OCI-LY1 (cell line): ENCODE data around the gene CNRIP1.

Experiments
- H2AFZ ChIP-seq: fragments of 200-600 bp; sonication (generic), shearing (Covaris generic); 2 replicates; pipeline ENCODE4 v1.6.0; 2014; ENCODE audit warnings: antibody characterized with exemption, mild to moderate bottlenecking, low read length
- H3F3A ChIP-seq: fragments of 200-600 bp; sonication (generic), shearing (Covaris generic); 2 replicates; pipeline ENCODE4 v1.6.0; 2014; ENCODE audit warnings: mild to moderate bottlenecking, antibody characterized with exemption, low read length, moderate library complexity; ENCODE audit not compliant: insufficient read depth
- H3K27ac ChIP-seq: fragments of 200-600 bp; sonication (generic); 2 replicates; pipeline ENCODE4 v1.5.1; 2014; ENCODE audit warnings: low read length, mixed run types, mild to moderate bottlenecking, low read depth; ENCODE audit not compliant: poor library complexity, severe bottlenecking
- H3K27me3 ChIP-seq: fragments of 200-600 bp; sonication (generic); 2 replicates; pipeline ENCODE4 v1.6.0; 2014; ENCODE audit warnings: antibody characterized with exemption, mild to moderate bottlenecking, low read length, moderate library complexity; ENCODE audit not compliant: insufficient read depth
- H3K36me3 ChIP-seq: fragments of 200-600 bp; sonication (generic); 2 replicates; pipeline ENCODE4 v1.6.1; 2014; ENCODE audit warnings: mild to moderate bottlenecking, antibody characterized with exemption, low read length, moderate library complexity, mixed read lengths; ENCODE audit not compliant: insufficient read depth
- H3K4me1 ChIP-seq: fragments of 200-600 bp; sonication (generic); 2 replicates; pipeline ENCODE4 v1.5.1; 2014; ENCODE audit warnings: mild to moderate bottlenecking, low read length, moderate library complexity; ENCODE audit not compliant: insufficient read depth, severe bottlenecking
- H3K4me2 ChIP-seq: fragments of 200-600 bp; sonication (generic), shearing (Covaris generic); 2 replicates; pipeline ENCODE4 v1.6.1; 2014; ENCODE audit warnings: low read length
- H3K4me3 ChIP-seq: fragments of 200-600 bp; sonication (generic); 2 replicates; pipeline ENCODE4 v1.5.1; 2014; ENCODE audit warnings: low read length, low read depth, mild to moderate bottlenecking, mixed read lengths; ENCODE audit not compliant: poor library complexity, severe bottlenecking
- H3K79me2 ChIP-seq: fragments of 200-600 bp; shearing (Covaris generic); 2 replicates; pipeline ENCODE4 v1.6.1; 2016; ENCODE audit warnings: mixed run types, low read length, mixed read lengths; ENCODE audit not compliant: insufficient read depth
- H3K9ac ChIP-seq: fragments of 200-600 bp; sonication (generic), shearing (Covaris generic); 2 replicates; pipeline ENCODE4 v1.6.1; 2014; ENCODE audit warnings: mild to moderate bottlenecking, low read length, mixed read lengths
- H3K9me2 ChIP-seq: fragments of 200-600 bp; sonication (generic), shearing (Covaris generic); 2 replicates; pipeline ENCODE4 v1.6.1; 2014; ENCODE audit warnings: low read depth, mild to moderate bottlenecking, low read length, mixed read lengths
- H3K9me3 ChIP-seq: fragments of 200-600 bp; shearing (Covaris generic); 2 replicates; pipeline ENCODE4 v1.6.1; 2014; ENCODE audit warnings: low read length, mixed read lengths
- H4K20me1 ChIP-seq: fragments of 200-600 bp; sonication (generic), shearing (Covaris generic); 2 replicates; pipeline ENCODE4 v1.6.0; 2016; ENCODE audit warnings: mild to moderate bottlenecking, low read length; ENCODE audit not compliant: insufficient read depth
- CTCF ChIP-seq: fragments of 200-600 bp; sonication (generic), shearing (Covaris generic); IDR thresholded peaks from 2 replicates; pipeline ENCODE4 v1.5.1; 2017; ENCODE audit warnings: mild to moderate bottlenecking, antibody characterized with exemption, low read length, moderate library complexity, mixed read lengths
- EZH2 ChIP-seq: fragments of 200-600 bp; sonication (generic), shearing (Covaris generic); IDR thresholded peaks from 2 replicates; pipeline ENCODE4 v1.8.0; 2017; ENCODE audit warnings: borderline replicate concordance, mixed run types, mild to moderate bottlenecking, antibody characterized with exemption, low read length, moderate library complexity, mixed read lengths

The CNRIP1 gene

GRCh38 chr2:68245672-68246071 lies 74.1 kb downstream of the CNRIP1 start:
- Histone ChIP-seq H4K20me1 (peaks cover 14% of the 10 kb centered on the region), H3K36me3 (peaks cover 56% of the 10 kb centered on the region), H3K9me2 (no peaks in the 10 kb centered on the region), H2AFZ (no peak overlapping the region), H3K9ac (no peak overlapping the region), H3F3A (peaks cover 3% of the 10 kb centered on the region; the same call in 1 of the 2 replicates), H3K27ac (no peak overlapping the region), H3K27me3 (no peaks in the 10 kb centered on the region), H3K4me3 (no peak overlapping the region), H3K9me3 (no peaks in the 10 kb centered on the region), H3K4me2 (no peak overlapping the region), H3K79me2 (peaks cover 100% of the 10 kb centered on the region), H3K4me1 (peaks cover 64% of the 10 kb centered on the region)
- TF ChIP-seq CTCF (no peak), EZH2 (no peak)

GRCh38 chr2:68245066-68245465 lies 74.7 kb downstream of the CNRIP1 start:
- no peak overlapping the region for H3K4me3 ChIP-seq
- H3K9me3 ChIP-seq = no peaks in the 10 kb centered on the region
- no peak overlapping the region for H3K4me2 ChIP-seq
- TF ChIP-seq CTCF (no peak), EZH2 (no peak)
- peaks cover 3% of the 10 kb centered on the region; the same call in 1 of the 2 replicates for H3F3A ChIP-seq
- no peak overlapping the region for H3K27ac ChIP-seq
- H3K79me2 ChIP-seq = peaks cover 100% of the 10 kb centered on the region
- peaks cover 54% of the 10 kb centered on the region for H3K36me3 ChIP-seq
- H3K9me2 ChIP-seq = no peaks in the 10 kb centered on the region
- H3K27me3 ChIP-seq = no peaks in the 10 kb centered on the region
- no peak overlapping the region for H3K9ac ChIP-seq
- H2AFZ ChIP-seq = no peak overlapping the region
- H4K20me1 ChIP-seq = peaks cover 14% of the 10 kb centered on the region
- peaks cover 65% of the 10 kb centered on the region for H3K4me1 ChIP-seq

GRCh38 chr2:68244456-68244855 lies 75.3 kb downstream of the CNRIP1 start:
- no peak overlapping the region for H3K9ac ChIP-seq
- peaks cover 50% of the 10 kb centered on the region for H3K36me3 ChIP-seq
- no peak overlapping the region for H2AFZ ChIP-seq
- H3K9me3 ChIP-seq = no peaks in the 10 kb centered on the region
- H3K4me3 ChIP-seq = no peak overlapping the region
- H3F3A ChIP-seq = peaks cover 3% of the 10 kb centered on the region; the same call in 1 of the 2 replicates
- no peak overlapping the region for H3K4me2 ChIP-seq
- TF ChIP-seq EZH2 = no peak
- peak; percentile 23; the same call in 1 of the 2 replicates for TF ChIP-seq CTCF
- no peaks in the 10 kb centered on the region for H3K27me3 ChIP-seq
- no peaks in the 10 kb centered on the region for H3K9me2 ChIP-seq
- H4K20me1 ChIP-seq = peaks cover 10% of the 10 kb centered on the region
- peaks cover 100% of the 10 kb centered on the region for H3K79me2 ChIP-seq
- no peak overlapping the region for H3K27ac ChIP-seq
- H3K4me1 ChIP-seq = peaks cover 65% of the 10 kb centered on the region
